Spleen (tissue), 7 donors: ENCODE results near the gene SLC9A6.

ENCODE experiments used
- POLR2A ChIP-seq, 3 donors: fragments of 450-650 bp; IDR thresholded peaks; one replicate each; pipeline ENCODE4 v1.5.1; 2017; ENCODE audit warnings: antibody characterized with exemption in 3 of 3, mild to moderate bottlenecking in 1 of 3
- TF ChIP-seq, protein P1 (sequence below), 11 experiments: fragments of 200-600 bp in 7 of 11; fragments of 450-650 bp in 4 of 11; sonication (generic) in 4 of 11; IDR thresholded peaks in 8 of 11; conservative IDR thresholded peaks in 3 of 11; 1 replicate in 7 of 11; 2 replicates in 4 of 11; pipeline versions ENCODE4 v1.4.0 to v1.8.0; 2016 to 2021; ENCODE audit warnings: antibody characterized with exemption in 11 of 11, inconsistent platforms in 4 of 11, mild to moderate bottlenecking in 1 of 11
- donor health status: DM: no; HTN: no; CAD: no; lungs with moderate emphysema.
- donor health status: DM: no; HTN: no; CAD: no.
- donor health status: DM: no; HTN: no; CAD: no.

DNA sequence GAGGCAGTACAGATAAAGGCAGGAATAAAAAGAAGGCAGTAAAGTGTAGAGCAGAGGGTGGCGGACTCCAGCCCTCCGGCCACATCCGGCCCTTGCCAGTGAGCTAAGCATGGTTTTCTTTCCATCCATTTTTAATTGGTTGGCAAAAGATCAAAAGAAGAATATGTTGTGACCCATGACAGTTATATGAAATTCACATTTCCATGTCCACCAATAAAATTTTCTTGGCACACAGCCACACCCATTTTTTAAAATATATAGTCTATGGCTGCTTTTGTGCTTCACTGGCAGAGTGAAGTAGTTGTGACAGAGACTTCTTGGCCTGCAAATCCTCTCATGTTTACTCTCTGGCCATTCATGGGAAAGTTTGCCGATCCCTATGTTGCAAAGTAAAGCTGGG lies 29.8 kb downstream of the SLC9A6 start:
- TF ChIP-seq, protein P1, sequence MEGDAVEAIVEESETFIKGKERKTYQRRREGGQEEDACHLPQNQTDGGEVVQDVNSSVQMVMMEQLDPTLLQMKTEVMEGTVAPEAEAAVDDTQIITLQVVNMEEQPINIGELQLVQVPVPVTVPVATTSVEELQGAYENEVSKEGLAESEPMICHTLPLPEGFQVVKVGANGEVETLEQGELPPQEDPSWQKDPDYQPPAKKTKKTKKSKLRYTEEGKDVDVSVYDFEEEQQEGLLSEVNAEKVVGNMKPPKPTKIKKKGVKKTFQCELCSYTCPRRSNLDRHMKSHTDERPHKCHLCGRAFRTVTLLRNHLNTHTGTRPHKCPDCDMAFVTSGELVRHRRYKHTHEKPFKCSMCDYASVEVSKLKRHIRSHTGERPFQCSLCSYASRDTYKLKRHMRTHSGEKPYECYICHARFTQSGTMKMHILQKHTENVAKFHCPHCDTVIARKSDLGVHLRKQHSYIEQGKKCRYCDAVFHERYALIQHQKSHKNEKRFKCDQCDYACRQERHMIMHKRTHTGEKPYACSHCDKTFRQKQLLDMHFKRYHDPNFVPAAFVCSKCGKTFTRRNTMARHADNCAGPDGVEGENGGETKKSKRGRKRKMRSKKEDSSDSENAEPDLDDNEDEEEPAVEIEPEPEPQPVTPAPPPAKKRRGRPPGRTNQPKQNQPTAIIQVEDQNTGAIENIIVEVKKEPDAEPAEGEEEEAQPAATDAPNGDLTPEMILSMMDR (IDR thresholded peaks at IDR 0.05 in 8 of 11, conservative IDR thresholded peaks at IDR 0.05 in 3 of 11), result no peak
- no peak for TF ChIP-seq POLR2A (IDR thresholded peaks at IDR 0.05)
